AG04450 (cell line): Measurements from ENCODE around the gene PDIA4. TPM values are rescaled to one million over a fixed set of nuclear protein-coding genes. Genes with fewer than 3 reads are reported as not detected.

Experiments
- CTCF ChIA-PET: fragments of 300-600, 350-600 bp; formaldehyde crosslinking; extraction: SDS; loops from one replicate; lab custom pipeline; 2022; ENCODE audit warnings: antibody characterized with exemption, inconsistent platforms; lab: Charles Lee
- POLR2A ChIA-PET: fragments of 350-600 bp; formaldehyde crosslinking; extraction: SDS; loops from one replicate; lab custom pipeline; 2021; ENCODE audit warnings: antibody characterized with exemption, inconsistent platforms; lab: Yijun Ruan, JAX
- DNase-seq: peaks from one replicate; pipeline ENCODE4 v3.0.0-alpha.2; 2011; ENCODE audit warnings: low read depth, low spot score
- H3K27ac ChIP-seq: one replicate; pipeline ENCODE4 v1.5.1; 2012; ENCODE audit warnings: low read depth, low read length, control low read depth
- H3K27me3 ChIP-seq: one replicate; pipeline ENCODE4 v1.6.0; 2012; ENCODE audit warnings: low read length; ENCODE audit not compliant: control insufficient read depth, insufficient read depth
- H3K4me3 ChIP-seq: 2 replicates; pipeline ENCODE4 v1.5.1; 2011; ENCODE audit warnings: mild to moderate bottlenecking, low read depth, low read length, control low read depth
- H3K9me3 ChIP-seq: 2 replicates; pipeline ENCODE4 v1.5.1; 2012; ENCODE audit warnings: low read length; ENCODE audit not compliant: control insufficient read depth, insufficient read depth
- polyA plus RNA-seq: library from polyadenylated mRNA; depleted of rRNA; stranded (reverse); fragments of >200 nt; gene quantifications from 2 replicates; pipeline ENCODE4 v1.2.3, GENCODE V29; 2011
- TF ChIP-seq, protein P1 (sequence below): IDR thresholded peaks from 2 replicates; pipeline ENCODE4 v1.5.1; 2011; ENCODE audit warnings: low read depth, low read length, control low read depth, inconsistent platforms

The PDIA4 gene
- polyA plus RNA-seq, 1 experiment, result 227 TPM

DNA sequence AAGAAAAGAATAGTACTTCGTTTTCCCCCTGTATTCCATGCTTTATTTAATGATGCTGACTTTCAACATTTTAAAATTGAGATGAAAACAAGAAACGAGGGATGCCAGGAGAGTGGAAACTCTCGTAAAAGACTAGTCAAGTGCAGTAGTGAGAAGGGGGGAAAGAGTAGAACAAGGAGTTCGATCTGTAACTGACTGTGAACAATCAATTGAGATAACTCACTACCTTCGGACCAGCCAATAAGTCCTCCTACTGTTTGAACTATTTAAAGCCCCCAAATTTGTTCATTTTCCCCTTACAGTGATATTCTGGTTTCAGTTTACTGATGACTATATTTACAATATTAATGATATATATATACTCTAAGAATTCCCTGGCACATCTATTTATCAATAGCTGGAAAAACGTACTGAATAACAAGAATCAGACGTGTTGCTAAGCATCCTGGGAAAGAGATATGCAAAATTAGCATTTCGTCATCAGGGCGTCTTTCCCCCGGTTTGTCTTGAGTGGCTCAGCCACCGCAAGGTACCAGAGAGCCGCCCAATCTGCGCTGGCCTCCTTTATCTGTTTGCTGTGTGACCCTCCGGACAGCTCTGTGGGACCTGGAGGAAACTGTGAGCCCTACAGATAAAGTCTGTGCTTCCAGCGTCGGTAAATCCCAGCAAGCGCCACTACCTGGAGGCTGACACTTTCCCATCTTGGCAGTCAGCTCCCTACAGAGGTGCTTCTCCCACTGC lies 41.1 kb downstream of the PDIA4 start:
- POLR2A ChIA-PET, result interaction anchor here (0.8 to 1.5 kb wide), 2 partner anchors 9 to 138 kb away, joined by 3 read pairs; no protein-coding TSS in a partner anchor
- H3K9me3 ChIP-seq, result no peaks in the 10 kb centered on the region
- H3K27ac ChIP-seq, result peak overlapping the region; percentile 69
- TF ChIP-seq, protein P1, sequence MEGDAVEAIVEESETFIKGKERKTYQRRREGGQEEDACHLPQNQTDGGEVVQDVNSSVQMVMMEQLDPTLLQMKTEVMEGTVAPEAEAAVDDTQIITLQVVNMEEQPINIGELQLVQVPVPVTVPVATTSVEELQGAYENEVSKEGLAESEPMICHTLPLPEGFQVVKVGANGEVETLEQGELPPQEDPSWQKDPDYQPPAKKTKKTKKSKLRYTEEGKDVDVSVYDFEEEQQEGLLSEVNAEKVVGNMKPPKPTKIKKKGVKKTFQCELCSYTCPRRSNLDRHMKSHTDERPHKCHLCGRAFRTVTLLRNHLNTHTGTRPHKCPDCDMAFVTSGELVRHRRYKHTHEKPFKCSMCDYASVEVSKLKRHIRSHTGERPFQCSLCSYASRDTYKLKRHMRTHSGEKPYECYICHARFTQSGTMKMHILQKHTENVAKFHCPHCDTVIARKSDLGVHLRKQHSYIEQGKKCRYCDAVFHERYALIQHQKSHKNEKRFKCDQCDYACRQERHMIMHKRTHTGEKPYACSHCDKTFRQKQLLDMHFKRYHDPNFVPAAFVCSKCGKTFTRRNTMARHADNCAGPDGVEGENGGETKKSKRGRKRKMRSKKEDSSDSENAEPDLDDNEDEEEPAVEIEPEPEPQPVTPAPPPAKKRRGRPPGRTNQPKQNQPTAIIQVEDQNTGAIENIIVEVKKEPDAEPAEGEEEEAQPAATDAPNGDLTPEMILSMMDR, result no peak
- H3K4me3 ChIP-seq, result peak overlapping the region; percentile 96
- DNase-seq, result peak; percentile 72
- CTCF ChIA-PET, result interaction anchor here (0.5 to 2.7 kb wide), 6 partner anchors 14 to 135 kb away, joined by 3 to 18 read pairs (median 8); no protein-coding TSS in a partner anchor
- no peaks in the 10 kb centered on the region for H3K27me3 ChIP-seq

DNA sequence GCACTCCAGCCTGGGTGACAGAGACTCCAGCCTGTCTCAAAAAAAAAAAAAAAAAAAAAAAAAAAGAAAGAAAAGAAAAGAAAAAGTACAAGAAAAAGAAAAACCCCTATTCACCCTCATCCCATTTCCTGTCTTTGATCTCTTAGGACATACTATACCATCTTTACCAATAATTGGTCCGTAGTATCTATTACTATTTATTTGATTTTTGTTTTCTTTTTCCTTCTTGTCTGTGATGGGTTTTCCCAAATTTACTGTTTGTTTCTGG lies 41.6 kb downstream of the PDIA4 start:
- ChIA-PET POLR2A (interaction anchor here (1.5 kb wide), 1 partner anchor 10 kb away, joined by 3 read pairs; no protein-coding TSS in a partner anchor), CTCF (interaction anchor here (1.3 to 2.7 kb wide), 2 partner anchors 19 kb away, joined by 7 to 18 read pairs; no protein-coding TSS in a partner anchor)
- TF ChIP-seq, protein P1, result no peak
- DNase-seq, result no peak
- no peak overlapping the region for H3K27ac ChIP-seq
- H3K9me3 ChIP-seq, result no peaks in the 10 kb centered on the region
- no peak overlapping the region for H3K4me3 ChIP-seq
- H3K27me3 ChIP-seq, result no peaks in the 10 kb centered on the region

DNA sequence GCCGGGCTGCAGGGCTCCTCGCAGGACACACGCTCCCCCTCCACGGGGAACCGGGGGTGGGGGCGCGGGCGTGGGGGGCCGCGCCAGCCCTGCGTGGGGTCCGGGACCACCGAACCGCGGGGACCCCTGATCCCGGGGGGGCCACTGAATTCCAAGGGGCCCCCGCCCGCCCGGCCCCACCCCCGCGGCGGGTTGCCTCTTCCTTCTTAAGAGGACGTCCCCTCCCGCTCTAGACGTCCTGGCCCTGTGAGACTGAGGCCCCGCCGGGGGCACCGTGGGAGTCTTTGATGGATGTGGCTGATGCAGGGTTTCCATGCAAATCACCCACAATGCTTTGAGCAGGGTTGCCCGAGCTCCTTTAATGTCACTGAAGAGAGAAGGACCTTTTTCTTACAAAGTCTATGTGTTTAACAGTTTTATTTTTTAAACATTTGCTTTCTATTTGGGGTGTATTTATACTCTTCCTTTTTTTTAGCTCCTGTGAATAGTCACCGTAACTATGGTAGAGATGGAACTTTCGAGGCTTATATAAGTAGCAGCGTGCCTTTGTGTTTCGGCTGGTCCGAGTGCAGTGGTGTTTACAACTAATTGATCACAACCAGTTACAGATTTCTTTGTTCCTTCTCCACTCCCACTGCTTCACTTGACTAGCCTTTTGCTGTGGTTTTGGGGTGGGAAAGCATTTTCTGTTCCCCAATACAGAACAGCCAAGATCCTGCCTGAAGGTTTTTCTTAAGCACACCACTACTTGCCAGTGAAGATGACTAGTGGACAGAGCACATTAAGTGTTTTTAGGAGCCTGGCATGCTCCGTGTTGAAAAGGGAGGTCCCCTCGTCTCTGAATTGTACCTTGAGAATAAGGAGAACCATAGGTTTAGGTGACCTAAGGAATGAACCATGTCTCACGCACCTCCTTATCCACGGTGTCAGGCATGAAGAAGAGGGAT lies 44.8 kb downstream of the PDIA4 start:
- Histone ChIP-seq H3K9me3 (no peaks in the 10 kb centered on the region), H3K27me3 (no peaks in the 10 kb centered on the region), H3K27ac (peak overlapping the region; percentile 24), H3K4me3 (peak overlapping the region; percentile 68)
- TF ChIP-seq, protein P1, result no peak
- ChIA-PET CTCF (interaction anchor here (0.7 to 3.2 kb wide), 7 partner anchors 16 to 1559 kb away, joined by 4 to 17 read pairs (median 6); no protein-coding TSS in a partner anchor), POLR2A (no interaction called here)
- peak; percentile 62 for DNase-seq

DNA sequence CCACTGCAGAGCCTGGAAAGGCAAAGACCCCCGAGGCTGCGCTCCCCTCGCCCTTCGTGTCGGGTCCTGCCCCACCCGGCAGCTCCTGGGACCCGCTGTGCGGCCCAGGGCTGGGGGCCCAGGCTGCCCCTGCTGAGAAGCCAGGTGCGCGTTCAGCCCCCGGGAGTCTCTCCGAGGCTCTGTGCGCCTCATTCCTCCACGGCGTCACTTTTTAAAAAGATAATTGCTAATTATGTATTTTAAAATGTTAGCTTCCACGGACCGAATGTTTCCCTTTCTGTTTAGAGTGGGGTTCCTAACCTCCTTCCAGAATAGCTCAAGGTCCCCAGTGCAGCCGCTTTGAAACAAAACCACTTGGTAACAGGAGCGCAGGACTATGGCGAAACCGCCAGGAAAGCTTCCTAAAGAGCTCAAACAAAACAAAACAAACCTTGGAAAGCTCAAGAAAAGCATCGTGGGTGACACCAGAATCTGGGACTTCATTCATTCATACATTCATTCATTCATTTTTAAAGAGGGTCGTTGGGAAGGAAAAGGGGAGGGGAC lies 45.6 kb downstream of the PDIA4 start:
- H3K27me3 ChIP-seq, result no peaks in the 10 kb centered on the region
- H3K4me3 ChIP-seq, result peak overlapping the region; percentile 68
- TF ChIP-seq, protein P1, result no peak
- ChIA-PET CTCF (interaction anchor here (0.7 to 3.2 kb wide), 6 partner anchors 15 to 1558 kb away, joined by 4 to 17 read pairs (median 7); no protein-coding TSS in a partner anchor), POLR2A (no interaction called here)
- DNase-seq, result no peak
- H3K9me3 ChIP-seq, result no peaks in the 10 kb centered on the region
- no peak overlapping the region for H3K27ac ChIP-seq
